GM12892 (cell line): ENCODE data around the gene SH3RF3.

Experiments
- POLR2A ChIP-seq: IDR thresholded peaks from 2 replicates; pipeline ENCODE4 v1.6.1; 2011; ENCODE audit warnings: low read depth, low read length, control low read depth
- TAF1 ChIP-seq: IDR thresholded peaks from 2 replicates; pipeline ENCODE4 v1.6.1; 2011; ENCODE audit warnings: low read depth, mild to moderate bottlenecking, control low read depth, low read length, borderline replicate concordance

GRCh38 chr2:109128048-109128615, 873 bp upstream of the SH3RF3 start:
- TF ChIP-seq POLR2A (no peak), TAF1 (no peak)
